CD8-positive, alpha-beta memory T cell (primary cell): ENCODE data around the gene RFT1. TPM values are rescaled to one million over a fixed set of nuclear protein-coding genes. Genes with fewer than 3 reads are reported as not detected.

Source experiments
- CTCF ChIA-PET: fragments of 350-600 bp; sonication (Branson Sonifier 250); formaldehyde crosslinking; loops from one replicate; lab custom pipeline; 2021; ENCODE audit warnings: antibody characterized with exemption; lab: Charles Lee
- POLR2A ChIA-PET: fragments of 350-600 bp; sonication (Branson Sonifier 250); formaldehyde crosslinking; loops from one replicate; lab custom pipeline; 2021; ENCODE audit warnings: antibody characterized with exemption; lab: Charles Lee
- DNase-seq, 5 donors: peaks; one replicate each; pipeline versions ENCODE4 v3.0.0 to v3.0.0-alpha.2; 2020 to 2022; ENCODE audit warnings: mixed read lengths in 1 of 5
- H3K27ac ChIP-seq: one replicate; pipeline ENCODE4 v1.7.0; 2013; ENCODE audit warnings: low read depth, mild to moderate bottlenecking, low read length, moderate library complexity
- H3K27me3 ChIP-seq: 2 replicates; pipeline ENCODE4 v1.7.0; 2013; ENCODE audit warnings: low read length, mild to moderate bottlenecking; ENCODE audit not compliant: insufficient read depth, poor library complexity, severe bottlenecking
- H3K36me3 ChIP-seq: 2 replicates; pipeline ENCODE4 v1.7.0; 2013; ENCODE audit warnings: mild to moderate bottlenecking, low read length, moderate library complexity; ENCODE audit not compliant: insufficient read depth
- H3K4me1 ChIP-seq: 2 replicates; pipeline ENCODE4 v1.7.0; 2013; ENCODE audit warnings: mild to moderate bottlenecking, low read length, moderate library complexity; ENCODE audit not compliant: insufficient read depth
- H3K4me3 ChIP-seq: 2 replicates; pipeline ENCODE4 v1.7.0; 2013; ENCODE audit warnings: mild to moderate bottlenecking, low read length
- H3K9me3 ChIP-seq: 2 replicates; pipeline ENCODE4 v1.7.0; 2013; ENCODE audit warnings: mild to moderate bottlenecking, low read length
- H3K27ac Mint-ChIP-seq, 8 donors: one replicate each; pipeline ENCODE4 v1.8.0; 2020 to 2021; ENCODE audit warnings: mixed read lengths in 8 of 8, mild to moderate bottlenecking in 6 of 8, inconsistent platforms in 3 of 8, moderate library complexity in 3 of 8
- H3K27me3 Mint-ChIP-seq, 2 donors: one replicate each; pipeline ENCODE4 v1.8.0; 2020 to 2021; ENCODE audit warnings: mixed read lengths in 2 of 2, mild to moderate bottlenecking in 1 of 2, moderate library complexity in 1 of 2
- H3K36me3 Mint-ChIP-seq, 3 donors: one replicate each; pipeline ENCODE4 v1.8.0; 2020 to 2021; ENCODE audit warnings: mixed read lengths in 3 of 3, inconsistent platforms in 1 of 3, mild to moderate bottlenecking in 1 of 3
- H3K4me1 Mint-ChIP-seq, 3 donors: one replicate each; pipeline ENCODE4 v1.8.0; 2020 to 2021; ENCODE audit warnings: mixed read lengths in 3 of 3, inconsistent platforms in 1 of 3, mild to moderate bottlenecking in 1 of 3
- H3K4me3 Mint-ChIP-seq, 7 donors: one replicate each; pipeline ENCODE4 v1.8.0; 2020 to 2021; ENCODE audit warnings: mixed read lengths in 7 of 7, mild to moderate bottlenecking in 6 of 7, moderate library complexity in 4 of 7, inconsistent platforms in 2 of 7
- H3K9me3 Mint-ChIP-seq, 5 donors: one replicate each; pipeline ENCODE4 v1.8.0; 2020 to 2022; ENCODE audit warnings: mixed read lengths in 5 of 5, mild to moderate bottlenecking in 3 of 5, moderate library complexity in 2 of 5, inconsistent platforms in 1 of 5
- polyA plus RNA-seq: library from polyadenylated mRNA; unstranded; fragments of 300-500 nt; fragmentation: Illumina TruSeq; gene quantifications from one replicate; pipeline ENCODE4 v1.2.3, GENCODE V29; 2021
- total RNA-seq, 2 experiments: library from RNA; stranded (reverse); gene quantifications; one replicate each; pipeline ENCODE4 v1.2.3, GENCODE V29; 2021

The RFT1 gene
- total and polyA plus RNA-seq, 3 experiments from 2014 or later: 31.3 to 58.5 (median 52.7) TPM

- H3K27ac ChIP-seq: no peak overlapping the region
- Mint-ChIP-seq H3K4me1 (peaks cover 0 to 6% (median 2%) of the 10 kb centered on the region in 3 donors), H3K27me3 (no peaks in the 10 kb centered on the region), H3K9me3 (no peaks in the 10 kb centered on the region), H3K27ac (no peak overlapping the region), H3K36me3 (peaks cover 0 to 48% (median 8%) of the 10 kb centered on the region in 3 donors), H3K4me3 (no peak overlapping the region)
- DNase-seq: peak; percentile 65 to 82 (median 73)
- no peak overlapping the region for H3K4me3 ChIP-seq
- peaks cover 11% of the 10 kb centered on the region for H3K4me1 ChIP-seq
- H3K27me3 ChIP-seq: no peaks in the 10 kb centered on the region
- CTCF ChIA-PET: interaction anchor here (0.6 to 7.3 kb wide), 10 partner anchors 9 to 83 kb away, joined by 4 to 99 read pairs (median 6); no protein-coding TSS in a partner anchor
- POLR2A ChIA-PET: no interaction called here
- no peaks in the 10 kb centered on the region for H3K9me3 ChIP-seq
- peaks cover 18% of the 10 kb centered on the region for H3K36me3 ChIP-seq
Observed at GRCh38 chr3:53114011-53114400, 16.2 kb downstream of the RFT1 start.

DNA sequence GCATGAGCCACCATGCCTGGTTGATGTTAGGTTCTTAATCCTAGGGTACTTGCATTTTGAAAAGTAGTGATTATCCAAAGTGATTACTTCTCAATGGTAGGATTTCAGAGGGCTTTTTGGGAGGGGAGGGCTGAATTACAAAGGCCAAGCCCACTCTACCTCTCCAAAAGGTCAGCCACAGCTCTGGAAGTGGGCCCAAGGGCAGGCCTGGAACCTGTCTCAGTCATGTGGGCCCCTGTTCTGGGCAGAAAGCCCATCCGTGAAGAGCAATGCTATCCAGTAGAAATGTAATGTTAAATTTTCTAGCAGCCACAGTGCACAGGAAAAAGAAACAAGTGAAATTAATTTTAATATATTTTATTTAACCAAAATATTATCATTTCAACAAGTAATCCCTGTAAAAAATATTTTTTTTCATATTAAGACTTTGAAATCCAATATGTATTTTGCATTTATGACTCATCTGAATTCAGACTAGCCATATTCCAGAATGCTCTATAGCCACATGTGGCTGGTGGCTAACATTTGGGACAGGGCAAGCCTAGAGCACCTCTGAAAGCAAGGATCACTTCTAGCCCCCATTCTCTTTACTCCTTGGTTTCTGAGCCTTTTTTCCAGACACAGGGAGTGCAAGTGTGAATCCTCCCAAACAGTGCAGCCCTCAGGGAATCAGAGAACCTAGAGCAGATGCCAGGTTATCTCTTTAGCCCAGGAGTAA is 16.8 kb downstream of the RFT1 start:
- peaks cover 11% of the 10 kb centered on the region for H3K4me1 ChIP-seq
- DNase-seq: peak in 1 of 5 donors; percentile 8
- H3K36me3 Mint-ChIP-seq: peaks cover 0 to 47% (median 5%) of the 10 kb centered on the region in 3 donors
- no peak overlapping the region for H3K4me3 ChIP-seq
- H3K36me3 ChIP-seq: peaks cover 15% of the 10 kb centered on the region
- no peaks in the 10 kb centered on the region for H3K9me3 ChIP-seq
- H3K27ac Mint-ChIP-seq: no peak overlapping the region
- no peaks in the 10 kb centered on the region for H3K27me3 Mint-ChIP-seq
- no peaks in the 10 kb centered on the region for H3K9me3 Mint-ChIP-seq
- ChIA-PET POLR2A (no interaction called here), CTCF (interaction anchor here (0.9 to 7.3 kb wide), 6 partner anchors 19 to 83 kb away, joined by 4 to 99 read pairs (median 8); no protein-coding TSS in a partner anchor)
- H3K4me3 Mint-ChIP-seq: no peak overlapping the region
- H3K4me1 Mint-ChIP-seq: peaks cover 0 to 6% (median 2%) of the 10 kb centered on the region in 3 donors
- no peaks in the 10 kb centered on the region for H3K27me3 ChIP-seq
- no peak overlapping the region for H3K27ac ChIP-seq

- Mint-ChIP-seq H3K27ac (no peak overlapping the region), H3K9me3 (no peaks in the 10 kb centered on the region), H3K36me3 (peaks cover 0 to 35% (median 3%) of the 10 kb centered on the region in 3 donors), H3K4me1 (peaks cover 0 to 6% (median 2%) of the 10 kb centered on the region in 3 donors), H3K27me3 (no peaks in the 10 kb centered on the region), H3K4me3 (no peak overlapping the region)
- H3K27me3 ChIP-seq: no peaks in the 10 kb centered on the region
- peaks cover 11% of the 10 kb centered on the region for H3K4me1 ChIP-seq
- H3K36me3 ChIP-seq: peaks cover 5% of the 10 kb centered on the region
- ChIA-PET POLR2A (no interaction called here), CTCF (interaction anchor here (1.0 to 1.8 kb wide), 2 partner anchors 84 to 88 kb away, joined by 3 to 21 read pairs; no protein-coding TSS in a partner anchor)
- no peak for DNase-seq
- H3K4me3 ChIP-seq: no peak overlapping the region
- H3K9me3 ChIP-seq: no peaks in the 10 kb centered on the region
- no peak overlapping the region for H3K27ac ChIP-seq
Observed at GRCh38 chr3:53111822-53112221, 18.4 kb downstream of the RFT1 start.

DNA sequence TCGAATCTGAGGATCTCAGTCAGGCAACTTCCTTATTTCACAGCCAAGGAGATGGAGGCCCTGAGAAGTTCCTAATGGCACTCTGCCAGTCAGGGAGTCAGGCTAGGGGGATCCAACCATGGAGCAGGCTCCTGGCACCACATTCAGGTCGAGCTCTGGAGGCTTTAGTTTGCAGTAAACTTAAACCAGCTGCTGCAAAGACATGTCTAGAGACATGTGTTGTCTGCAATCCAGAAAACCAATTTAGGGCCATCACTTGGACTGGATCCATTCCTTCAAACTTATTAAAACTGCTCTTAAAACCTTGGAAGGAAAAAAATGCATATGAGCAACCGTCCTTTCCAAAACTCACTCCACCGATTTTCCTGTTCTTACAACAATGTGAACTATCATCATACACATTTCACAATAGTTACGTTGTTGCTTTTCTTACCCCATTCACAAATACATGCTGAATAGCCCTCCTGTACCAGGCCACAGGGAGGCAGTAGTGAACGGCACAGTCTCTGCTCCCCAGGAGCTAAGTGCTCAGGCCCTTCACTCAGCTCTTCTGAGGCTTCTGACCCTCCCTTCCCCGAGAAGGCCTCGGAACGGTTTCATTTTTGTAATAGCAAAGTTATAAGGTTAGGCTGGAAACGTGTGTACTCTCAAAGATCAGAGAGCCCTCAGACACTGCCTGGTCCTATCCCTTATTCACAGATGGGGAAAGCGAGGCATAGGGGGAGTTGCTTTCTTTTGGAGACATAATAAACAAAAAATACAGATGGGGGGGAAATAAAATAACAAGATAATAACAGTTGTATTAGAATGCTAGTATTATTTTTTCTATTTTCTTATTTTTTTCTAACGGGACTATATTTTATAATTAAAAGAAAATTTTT is 20.1 kb downstream of the RFT1 start:
- peaks cover 5% of the 10 kb centered on the region for H3K36me3 ChIP-seq
- CTCF ChIA-PET: interaction anchor here (1.5 to 2.8 kb wide), 2 partner anchors 22 to 86 kb away, joined by 3 to 10 read pairs; no protein-coding TSS in a partner anchor
- Mint-ChIP-seq H3K36me3 (peaks cover 0 to 45% (median 5%) of the 10 kb centered on the region in 3 donors), H3K27ac (peak overlapping the region in 2 of 8 donors; percentile 57 to 78), H3K4me3 (peak overlapping the region in 1 of 7 donors; percentile 69), H3K9me3 (no peaks in the 10 kb centered on the region), H3K27me3 (no peaks in the 10 kb centered on the region), H3K4me1 (peaks cover 0 to 6% (median 2%) of the 10 kb centered on the region in 3 donors)
- H3K4me1 ChIP-seq: peaks cover 11% of the 10 kb centered on the region
- no peak overlapping the region for H3K27ac ChIP-seq
- H3K27me3 ChIP-seq: no peaks in the 10 kb centered on the region
- no peak overlapping the region for H3K4me3 ChIP-seq
- POLR2A ChIA-PET: no interaction called here
- no peaks in the 10 kb centered on the region for H3K9me3 ChIP-seq
- DNase-seq: no peak

DNA sequence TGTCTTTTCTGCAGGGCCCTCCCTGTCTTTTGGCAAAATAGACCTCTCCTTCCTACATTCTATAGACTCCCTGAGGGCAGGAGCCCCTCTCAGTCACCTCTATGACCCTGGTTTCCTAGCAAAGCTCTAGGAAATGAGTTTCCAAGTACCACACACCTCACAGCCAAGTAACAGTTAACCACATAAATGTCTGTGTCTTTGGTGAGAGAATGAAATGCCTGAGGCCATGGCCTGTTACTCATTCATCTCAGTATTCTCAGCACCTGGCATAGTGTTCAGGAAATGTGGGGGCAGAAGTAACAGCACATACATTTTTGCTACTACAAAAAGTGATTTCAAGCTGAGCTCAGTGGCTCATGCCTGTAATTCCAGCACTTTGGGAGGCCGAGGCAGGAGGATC is 21.0 kb downstream of the RFT1 start:
- Histone ChIP-seq H3K4me1 (peaks cover 11% of the 10 kb centered on the region), H3K36me3 (peaks cover 6% of the 10 kb centered on the region), H3K27me3 (no peaks in the 10 kb centered on the region), H3K4me3 (no peak overlapping the region), H3K27ac (no peak overlapping the region), H3K9me3 (no peaks in the 10 kb centered on the region)
- no peaks in the 10 kb centered on the region for H3K9me3 Mint-ChIP-seq
- H3K36me3 Mint-ChIP-seq: peaks cover 0 to 54% (median 5%) of the 10 kb centered on the region in 3 donors
- no peak overlapping the region for H3K27ac Mint-ChIP-seq
- no peak for DNase-seq
- no peaks in the 10 kb centered on the region for H3K27me3 Mint-ChIP-seq
- no peak overlapping the region for H3K4me3 Mint-ChIP-seq
- CTCF ChIA-PET: interaction anchor here (1.0 to 2.8 kb wide), 3 partner anchors 9 to 87 kb away, joined by 3 to 10 read pairs (median 3); no protein-coding TSS in a partner anchor
- H3K4me1 Mint-ChIP-seq: peaks cover 0 to 6% (median 2%) of the 10 kb centered on the region in 3 donors
- POLR2A ChIA-PET: no interaction called here

- Histone ChIP-seq H3K9me3 (no peaks in the 10 kb centered on the region), H3K27ac (no peak overlapping the region), H3K27me3 (no peaks in the 10 kb centered on the region), H3K4me3 (no peak overlapping the region), H3K4me1 (peaks cover 36% of the 10 kb centered on the region), H3K36me3 (peaks cover 15% of the 10 kb centered on the region)
- Mint-ChIP-seq H3K4me3 (no peak overlapping the region), H3K36me3 (peaks cover 0 to 81% (median 14%) of the 10 kb centered on the region in 3 donors), H3K27me3 (no peaks in the 10 kb centered on the region), H3K9me3 (no peaks in the 10 kb centered on the region), H3K4me1 (peaks cover 0 to 13% (median 2%) of the 10 kb centered on the region in 3 donors), H3K27ac (no peak overlapping the region)
- POLR2A ChIA-PET: no interaction called here
- CTCF ChIA-PET: interaction anchor here (0.7 kb wide), 1 partner anchor 32 kb away, joined by 3 read pairs; no protein-coding TSS in a partner anchor
- DNase-seq: no peak
Observed at GRCh38 chr3:53104762-53105161, 25.5 kb downstream of the RFT1 start.

DNA sequence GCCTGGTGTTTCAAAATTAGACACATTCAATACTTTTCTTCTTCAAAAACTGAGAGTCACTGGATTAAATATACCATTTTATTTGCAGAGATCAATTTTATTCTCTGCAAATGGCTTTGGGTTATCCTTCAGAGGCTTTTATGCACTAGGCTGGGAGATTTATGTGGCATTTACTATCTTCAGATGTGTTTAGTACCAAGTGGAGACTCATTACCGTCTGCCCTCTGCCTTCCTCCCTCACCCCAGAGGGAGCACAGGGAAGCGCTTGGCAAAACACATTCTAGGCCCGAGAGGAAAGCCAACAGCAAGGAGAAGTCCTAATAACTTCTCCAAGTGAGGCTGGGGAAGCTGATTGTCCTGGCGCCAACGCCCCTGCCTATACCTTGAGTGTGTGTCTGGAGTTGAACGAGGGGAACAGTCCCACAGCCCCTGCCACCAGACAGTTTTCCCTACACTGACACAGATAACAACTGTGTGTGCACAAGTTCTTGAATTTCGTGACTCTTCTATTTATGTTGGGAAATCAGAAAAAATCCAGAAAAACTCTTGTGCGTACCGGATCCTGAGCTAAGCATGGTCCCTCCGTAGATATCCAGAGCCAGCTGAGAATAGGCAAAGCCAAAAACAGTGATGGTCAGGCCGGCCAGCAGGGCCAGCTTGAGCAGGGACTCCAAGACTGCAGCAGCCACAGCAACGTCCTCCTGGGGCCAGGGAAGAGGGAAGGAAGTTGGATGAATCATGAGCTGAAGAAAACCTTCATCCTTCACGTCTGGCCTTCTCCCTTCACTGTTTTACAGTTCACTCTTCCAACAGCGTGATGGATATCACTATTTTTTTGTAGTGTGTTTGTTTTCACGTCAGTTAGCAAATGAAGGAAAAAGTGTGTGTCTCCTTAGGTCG is 26.6 kb downstream of the RFT1 start:
- CTCF ChIA-PET: interaction anchor here (0.8 kb wide), 1 partner anchor 97 kb away, joined by 3 read pairs; no protein-coding TSS in a partner anchor
- H3K27me3 Mint-ChIP-seq: no peaks in the 10 kb centered on the region
- Histone ChIP-seq H3K4me3 (no peak overlapping the region), H3K36me3 (peaks cover 18% of the 10 kb centered on the region), H3K4me1 (peaks cover 32% of the 10 kb centered on the region), H3K27ac (no peak overlapping the region), H3K27me3 (no peaks in the 10 kb centered on the region), H3K9me3 (no peaks in the 10 kb centered on the region)
- H3K9me3 Mint-ChIP-seq: no peaks in the 10 kb centered on the region
- peak overlapping the region in 2 of 8 donors; percentile 13 to 26 for H3K27ac Mint-ChIP-seq
- peaks cover 0 to 13% (median 0%) of the 10 kb centered on the region in 3 donors for H3K4me1 Mint-ChIP-seq
- no peak for DNase-seq
- no peak overlapping the region for H3K4me3 Mint-ChIP-seq
- POLR2A ChIA-PET: interaction anchor here (0.5 kb wide), 1 partner anchor 316 kb away, joined by 4 read pairs; no protein-coding TSS in a partner anchor
- peaks cover 0 to 82% (median 16%) of the 10 kb centered on the region in 3 donors for H3K36me3 Mint-ChIP-seq
